Neural progenitor cell (in vitro differentiated cells): ENCODE results near the gene NPPB. TPM values are rescaled to one million over a fixed set of nuclear protein-coding genes. Genes with fewer than 3 reads are reported as not detected.

Source experiments
- DNase-seq: peaks from one replicate; pipeline ENCODE4 v3.0.0-alpha.2; 2016; ENCODE audit warnings: low spot score
- H2AFZ ChIP-seq: fragments of 200-600 bp; sonication (generic); replicated peaks from 2 replicates; pipeline ENCODE4 v1.6.1; 2016; ENCODE audit warnings: antibody characterized with exemption
- H3F3A ChIP-seq: fragments of 200-600 bp; sonication (generic); 2 replicates; pipeline ENCODE4 v1.6.1; 2016; ENCODE audit warnings: antibody characterized with exemption, low read depth
- H3K27ac ChIP-seq: fragments of 200-600 bp; sonication (generic); 2 replicates; pipeline ENCODE4 v1.5.1; 2016; ENCODE audit warnings: mild to moderate bottlenecking
- H3K27me3 ChIP-seq: fragments of 200-600 bp; sonication (generic); 2 replicates; pipeline ENCODE4 v1.6.1; 2016; ENCODE audit warnings: mild to moderate bottlenecking, moderate library complexity
- H3K36me3 ChIP-seq: fragments of 200-600 bp; sonication (generic); 2 replicates; pipeline ENCODE4 v1.5.1; 2016
- H3K4me1 ChIP-seq: fragments of 200-600 bp; sonication (generic); 2 replicates; pipeline ENCODE4 v1.6.1; 2016; ENCODE audit warnings: mixed run types
- H3K4me2 ChIP-seq: fragments of 200-600 bp; sonication (generic); 2 replicates; pipeline ENCODE4 v1.6.1; 2016
- H3K4me3 ChIP-seq: fragments of 200-600 bp; sonication (generic); 2 replicates; pipeline ENCODE4 v1.5.1; 2016
- H3K79me2 ChIP-seq: fragments of 200-600 bp; sonication (generic); 2 replicates; pipeline ENCODE4 v1.6.1; 2016; ENCODE audit warnings: low read depth
- H3K9ac ChIP-seq: fragments of 200-600 bp; sonication (generic); 2 replicates; pipeline ENCODE4 v1.6.1; 2016
- H3K9me3 ChIP-seq: fragments of 200-600 bp; sonication (generic); 2 replicates; pipeline ENCODE4 v1.5.1; 2016; ENCODE audit warnings: low read depth
- H4K20me1 ChIP-seq: fragments of 200-600 bp; sonication (generic); 2 replicates; pipeline ENCODE4 v1.6.1; 2016; ENCODE audit warnings: low read depth
- H3K27ac Mint-ChIP-seq: 3 replicates; pipeline ENCODE4 v1.8.0; 2021; ENCODE audit warnings: mixed read lengths
- H3K27me3 Mint-ChIP-seq: 2 replicates; pipeline ENCODE4 v1.8.0; 2022; ENCODE audit warnings: low read depth, mild to moderate bottlenecking, inconsistent platforms, moderate library complexity, mixed read lengths; ENCODE audit not compliant: insufficient read depth
- H3K36me3 Mint-ChIP-seq: 3 replicates; pipeline ENCODE4 v1.8.0; 2021; ENCODE audit warnings: mixed read lengths
- H3K4me1 Mint-ChIP-seq: 3 replicates; pipeline ENCODE4 v1.8.0; 2021; ENCODE audit warnings: mixed read lengths
- H3K4me3 Mint-ChIP-seq: 3 replicates; pipeline ENCODE4 v1.8.0; 2021; ENCODE audit warnings: mild to moderate bottlenecking, moderate library complexity, mixed read lengths
- H3K9me3 Mint-ChIP-seq: 3 replicates; pipeline ENCODE4 v1.8.0; 2020; ENCODE audit warnings: mixed read lengths
- CTCF ChIP-seq: fragments of 200-600 bp; sonication (generic); IDR thresholded peaks from 2 replicates; pipeline ENCODE4 v1.5.1; 2017; ENCODE audit warnings: antibody characterized with exemption, mild to moderate bottlenecking
- EZH2 ChIP-seq: fragments of 200-600 bp; sonication (generic); IDR thresholded peaks from 2 replicates; pipeline ENCODE4 v1.6.1; 2017; ENCODE audit warnings: antibody characterized with exemption, mild to moderate bottlenecking, moderate library complexity
- EZH2phosphoT487 ChIP-seq: fragments of 200-600 bp; sonication (generic); IDR thresholded peaks from 2 replicates; pipeline ENCODE4 v1.6.1; 2017; ENCODE audit warnings: antibody characterized with exemption
- total RNA-seq: library from RNA; depleted of rRNA; stranded (reverse); fragments of >200 nt; gene quantifications from 2 replicates; pipeline ENCODE4 v1.2.3, GENCODE V29; 2015; ENCODE audit warnings: low replicate concordance

NPPB gene
- total RNA-seq, 1 donor from 2014 or later, result not detected

- no peaks in the 10 kb centered on the region for H3K79me2 ChIP-seq
- no peak for TF ChIP-seq CTCF
- TF ChIP-seq EZH2, result no peak
- no peak for TF ChIP-seq EZH2phosphoT487
- Mint-ChIP-seq H3K27ac (no peak overlapping the region), H3K27me3 (peaks cover 7% of the 10 kb centered on the region), H3K4me3 (no peak overlapping the region), H3K9me3 (no peaks in the 10 kb centered on the region), H3K4me1 (peaks cover 3% of the 10 kb centered on the region), H3K36me3 (no peaks in the 10 kb centered on the region)
- H3F3A ChIP-seq, result no peaks in the 10 kb centered on the region
- H3K27me3 ChIP-seq, result no peaks in the 10 kb centered on the region
- H2AFZ ChIP-seq, result no peak overlapping the region
- no peak overlapping the region for H3K27ac ChIP-seq
- H3K36me3 ChIP-seq, result no peaks in the 10 kb centered on the region
- H3K4me2 ChIP-seq, result no peak overlapping the region
- H3K9ac ChIP-seq, result no peak overlapping the region
- H4K20me1 ChIP-seq, result no peaks in the 10 kb centered on the region
- DNase-seq, result no peak
- H3K4me1 ChIP-seq, result no peaks in the 10 kb centered on the region
- H3K9me3 ChIP-seq, result no peaks in the 10 kb centered on the region
- no peak overlapping the region for H3K4me3 ChIP-seq
These were observed 14.9 kb upstream of the NPPB start for GRCh38 chr1:11873395-11874257.

GRCh38 chr1:11872545-11872944, 13.8 kb upstream of the NPPB start:
- Mint-ChIP-seq H3K4me1 (peaks cover 3% of the 10 kb centered on the region), H3K4me3 (no peak overlapping the region), H3K27ac (no peak overlapping the region), H3K27me3 (peaks cover 7% of the 10 kb centered on the region), H3K36me3 (no peaks in the 10 kb centered on the region), H3K9me3 (no peaks in the 10 kb centered on the region)
- no peaks in the 10 kb centered on the region for H3K27me3 ChIP-seq
- H3K36me3 ChIP-seq, result no peaks in the 10 kb centered on the region
- TF ChIP-seq EZH2 (no peak), EZH2phosphoT487 (no peak), CTCF (no peak)
- H3K4me2 ChIP-seq, result no peak overlapping the region
- H3K9me3 ChIP-seq, result no peaks in the 10 kb centered on the region
- H3F3A ChIP-seq, result no peaks in the 10 kb centered on the region
- H4K20me1 ChIP-seq, result no peaks in the 10 kb centered on the region
- no peak overlapping the region for H3K9ac ChIP-seq
- H3K79me2 ChIP-seq, result no peaks in the 10 kb centered on the region
- H3K4me1 ChIP-seq, result no peaks in the 10 kb centered on the region
- H3K4me3 ChIP-seq, result no peak overlapping the region
- no peak overlapping the region for H2AFZ ChIP-seq
- H3K27ac ChIP-seq, result no peak overlapping the region
- DNase-seq, result no peak

- H3K27ac ChIP-seq, result no peak overlapping the region
- H3K4me2 ChIP-seq, result no peak overlapping the region
These were observed 11.0 kb upstream of the NPPB start for GRCh38 chr1:11869650-11870207.

More at GRCh38 chr1:11869650-11870207, 11.0 kb upstream of the NPPB start:
- DNase-seq, result no peak
- H3F3A ChIP-seq, result no peaks in the 10 kb centered on the region
- no peaks in the 10 kb centered on the region for H3K36me3 ChIP-seq
- Mint-ChIP-seq H3K9me3 (no peaks in the 10 kb centered on the region), H3K27ac (no peak overlapping the region), H3K4me3 (no peak overlapping the region), H3K4me1 (peaks cover 3% of the 10 kb centered on the region), H3K27me3 (peaks cover 6% of the 10 kb centered on the region), H3K36me3 (no peaks in the 10 kb centered on the region)
- H3K9me3 ChIP-seq, result no peaks in the 10 kb centered on the region
- no peak overlapping the region for H2AFZ ChIP-seq
- TF ChIP-seq EZH2phosphoT487 (no peak), CTCF (no peak), EZH2 (no peak)
- no peaks in the 10 kb centered on the region for H3K4me1 ChIP-seq
- no peaks in the 10 kb centered on the region for H3K27me3 ChIP-seq
- no peaks in the 10 kb centered on the region for H4K20me1 ChIP-seq
- H3K9ac ChIP-seq, result no peak overlapping the region
- H3K79me2 ChIP-seq, result no peaks in the 10 kb centered on the region
- no peak overlapping the region for H3K4me3 ChIP-seq
